Fibroblast of mammary gland (primary cell): ENCODE measurements around the gene ISLR2.

ENCODE experiments used
- DNase-seq: peaks from one replicate; pipeline ENCODE4 v3.0.0-alpha.2; 2010; ENCODE audit warnings: low read depth
- H3K4me3 ChIP-seq: 2 replicates; pipeline ENCODE4 v1.5.1; 2011; ENCODE audit warnings: low read depth, mild to moderate bottlenecking, low read length, moderate library complexity; ENCODE audit not compliant: control insufficient read depth
- TF ChIP-seq, protein P1 (sequence below): conservative IDR thresholded peaks from 2 replicates; pipeline ENCODE4 v1.5.1; 2011; ENCODE audit warnings: low read depth, low read length, inconsistent platforms; ENCODE audit not compliant: control insufficient read depth, insufficient read depth

ISLR2 gene

DNA sequence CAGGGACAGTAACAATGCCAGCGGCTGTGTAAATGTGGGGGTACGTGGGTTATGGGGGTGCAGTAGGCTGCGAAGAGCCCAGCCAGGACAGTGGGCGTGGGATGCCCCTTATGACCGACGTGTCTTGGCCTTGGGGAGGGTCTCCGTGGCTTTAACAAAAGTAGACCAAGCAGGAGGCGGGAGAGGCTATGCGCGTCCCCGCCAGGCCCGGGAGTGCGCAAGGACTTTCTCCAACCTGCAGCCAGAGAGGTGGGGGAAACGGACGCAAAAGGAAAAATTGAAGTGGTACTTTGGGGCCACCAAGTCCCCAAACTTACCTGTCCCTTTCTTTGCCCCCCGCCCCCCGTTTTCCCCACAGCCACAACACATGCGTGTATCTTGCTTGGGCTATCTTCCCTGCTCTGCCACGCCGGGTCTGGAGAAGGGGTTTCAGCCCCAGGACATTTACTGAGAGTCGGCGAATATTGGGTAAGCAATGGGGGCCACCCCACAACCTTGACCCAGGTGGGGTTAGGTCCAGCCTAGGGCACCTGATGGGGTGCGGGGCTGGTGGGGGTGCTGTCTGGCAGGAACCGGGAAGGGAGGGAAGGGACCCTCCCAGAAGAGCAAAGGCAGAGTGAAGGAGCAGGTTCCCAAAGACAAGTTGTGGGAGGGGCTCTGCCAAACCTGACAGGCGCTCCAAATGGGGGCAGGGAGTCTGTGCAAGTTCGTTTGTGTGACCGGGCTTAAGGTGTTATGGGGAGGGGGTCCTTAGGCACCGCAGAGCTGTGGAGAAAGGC, 652 bp downstream of the ISLR2 start:
- TF ChIP-seq, protein P1, sequence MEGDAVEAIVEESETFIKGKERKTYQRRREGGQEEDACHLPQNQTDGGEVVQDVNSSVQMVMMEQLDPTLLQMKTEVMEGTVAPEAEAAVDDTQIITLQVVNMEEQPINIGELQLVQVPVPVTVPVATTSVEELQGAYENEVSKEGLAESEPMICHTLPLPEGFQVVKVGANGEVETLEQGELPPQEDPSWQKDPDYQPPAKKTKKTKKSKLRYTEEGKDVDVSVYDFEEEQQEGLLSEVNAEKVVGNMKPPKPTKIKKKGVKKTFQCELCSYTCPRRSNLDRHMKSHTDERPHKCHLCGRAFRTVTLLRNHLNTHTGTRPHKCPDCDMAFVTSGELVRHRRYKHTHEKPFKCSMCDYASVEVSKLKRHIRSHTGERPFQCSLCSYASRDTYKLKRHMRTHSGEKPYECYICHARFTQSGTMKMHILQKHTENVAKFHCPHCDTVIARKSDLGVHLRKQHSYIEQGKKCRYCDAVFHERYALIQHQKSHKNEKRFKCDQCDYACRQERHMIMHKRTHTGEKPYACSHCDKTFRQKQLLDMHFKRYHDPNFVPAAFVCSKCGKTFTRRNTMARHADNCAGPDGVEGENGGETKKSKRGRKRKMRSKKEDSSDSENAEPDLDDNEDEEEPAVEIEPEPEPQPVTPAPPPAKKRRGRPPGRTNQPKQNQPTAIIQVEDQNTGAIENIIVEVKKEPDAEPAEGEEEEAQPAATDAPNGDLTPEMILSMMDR: no peak
- no peak for DNase-seq
- no peak overlapping the region for H3K4me3 ChIP-seq

DNA sequence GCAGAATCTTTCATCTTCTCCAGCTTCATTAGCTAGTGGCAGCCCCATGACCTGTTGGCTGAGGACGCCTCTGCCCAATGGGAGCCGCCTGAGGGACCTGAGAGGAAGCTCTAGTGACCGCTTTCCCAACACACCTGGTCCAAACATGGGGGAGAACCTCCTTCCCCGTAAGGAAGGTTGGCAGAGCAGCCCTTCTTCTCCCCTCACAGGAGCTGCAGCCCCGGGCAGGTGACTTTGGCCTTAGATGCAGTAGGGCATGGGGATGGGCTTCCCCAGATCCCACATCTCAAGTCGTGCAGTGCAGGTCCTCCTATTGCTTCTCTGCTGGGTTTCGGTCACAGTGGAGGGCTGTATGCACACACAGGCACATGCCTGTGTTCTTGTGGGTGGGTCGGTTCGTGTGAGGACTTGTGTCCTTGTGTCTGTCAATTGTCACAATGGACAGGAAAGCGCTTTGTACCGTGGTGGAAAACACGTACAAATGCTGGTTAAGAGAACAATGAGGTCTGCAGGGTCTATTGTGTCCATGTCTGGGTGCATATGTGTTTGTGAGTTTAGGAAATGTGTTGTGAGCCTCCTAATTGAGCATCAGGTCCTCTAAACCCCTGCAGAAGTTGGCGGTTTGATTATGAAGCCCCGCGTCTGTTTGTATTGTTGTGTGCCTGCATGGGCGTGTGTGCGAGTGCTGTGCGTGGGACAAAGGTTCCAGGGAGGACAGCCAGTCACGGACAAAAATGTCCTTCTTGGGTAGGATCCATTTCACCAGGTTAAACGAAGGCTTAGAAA, 1.4 kb downstream of the ISLR2 start:
- H3K4me3 ChIP-seq: no peak overlapping the region
- TF ChIP-seq, protein P1: no peak
- DNase-seq: no peak

DNA sequence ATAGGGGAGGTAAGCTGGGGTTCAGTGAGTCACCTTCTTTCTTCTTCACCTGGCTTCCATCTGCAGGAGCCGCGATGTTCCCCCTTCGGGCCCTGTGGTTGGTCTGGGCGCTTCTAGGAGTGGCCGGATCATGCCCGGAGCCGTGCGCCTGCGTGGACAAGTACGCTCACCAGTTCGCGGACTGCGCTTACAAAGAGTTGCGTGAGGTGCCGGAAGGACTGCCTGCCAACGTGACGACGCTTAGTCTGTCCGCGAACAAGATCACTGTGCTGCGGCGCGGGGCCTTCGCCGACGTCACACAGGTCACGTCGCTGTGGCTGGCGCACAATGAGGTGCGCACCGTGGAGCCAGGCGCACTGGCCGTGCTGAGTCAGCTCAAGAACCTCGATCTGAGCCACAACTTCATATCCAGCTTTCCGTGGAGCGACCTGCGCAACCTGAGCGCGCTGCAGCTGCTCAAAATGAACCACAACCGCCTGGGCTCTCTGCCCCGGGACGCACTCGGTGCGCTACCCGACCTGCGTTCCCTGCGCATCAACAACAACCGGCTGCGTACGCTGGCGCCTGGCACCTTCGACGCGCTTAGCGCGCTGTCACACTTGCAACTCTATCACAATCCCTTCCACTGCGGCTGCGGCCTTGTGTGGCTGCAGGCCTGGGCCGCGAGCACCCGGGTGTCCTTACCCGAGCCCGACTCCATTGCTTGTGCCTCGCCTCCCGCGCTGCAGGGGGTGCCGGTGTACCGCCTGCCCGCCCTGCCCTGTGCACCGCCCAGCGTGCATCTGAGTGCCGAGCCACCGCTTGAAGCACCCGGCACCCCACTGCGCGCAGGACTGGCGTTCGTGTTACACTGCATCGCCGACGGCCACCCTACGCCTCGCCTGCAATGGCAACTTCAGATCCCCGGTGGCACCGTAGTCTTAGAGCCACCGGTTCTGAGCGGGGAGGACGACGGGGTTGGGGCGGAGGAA, 2.6 kb downstream of the ISLR2 start:
- H3K4me3 ChIP-seq: no peak overlapping the region
- TF ChIP-seq, protein P1: no peak
- no peak for DNase-seq

DNA sequence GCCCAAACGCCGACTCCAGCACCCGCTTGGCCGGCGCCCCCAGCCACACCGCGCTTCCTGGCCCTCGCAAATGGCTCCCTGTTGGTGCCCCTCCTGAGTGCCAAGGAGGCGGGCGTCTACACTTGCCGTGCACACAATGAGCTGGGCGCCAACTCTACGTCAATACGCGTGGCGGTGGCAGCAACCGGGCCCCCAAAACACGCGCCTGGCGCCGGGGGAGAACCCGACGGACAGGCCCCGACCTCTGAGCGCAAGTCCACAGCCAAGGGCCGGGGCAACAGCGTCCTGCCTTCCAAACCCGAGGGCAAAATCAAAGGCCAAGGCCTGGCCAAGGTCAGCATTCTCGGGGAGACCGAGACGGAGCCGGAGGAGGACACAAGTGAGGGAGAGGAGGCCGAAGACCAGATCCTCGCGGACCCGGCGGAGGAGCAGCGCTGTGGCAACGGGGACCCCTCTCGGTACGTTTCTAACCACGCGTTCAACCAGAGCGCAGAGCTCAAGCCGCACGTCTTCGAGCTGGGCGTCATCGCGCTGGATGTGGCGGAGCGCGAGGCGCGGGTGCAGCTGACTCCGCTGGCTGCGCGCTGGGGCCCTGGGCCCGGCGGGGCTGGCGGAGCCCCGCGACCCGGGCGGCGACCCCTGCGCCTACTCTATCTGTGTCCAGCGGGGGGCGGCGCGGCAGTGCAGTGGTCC, 3.5 kb downstream of the ISLR2 start:
- H3K4me3 ChIP-seq: no peak overlapping the region
- TF ChIP-seq, protein P1: no peak
- no peak for DNase-seq

DNA sequence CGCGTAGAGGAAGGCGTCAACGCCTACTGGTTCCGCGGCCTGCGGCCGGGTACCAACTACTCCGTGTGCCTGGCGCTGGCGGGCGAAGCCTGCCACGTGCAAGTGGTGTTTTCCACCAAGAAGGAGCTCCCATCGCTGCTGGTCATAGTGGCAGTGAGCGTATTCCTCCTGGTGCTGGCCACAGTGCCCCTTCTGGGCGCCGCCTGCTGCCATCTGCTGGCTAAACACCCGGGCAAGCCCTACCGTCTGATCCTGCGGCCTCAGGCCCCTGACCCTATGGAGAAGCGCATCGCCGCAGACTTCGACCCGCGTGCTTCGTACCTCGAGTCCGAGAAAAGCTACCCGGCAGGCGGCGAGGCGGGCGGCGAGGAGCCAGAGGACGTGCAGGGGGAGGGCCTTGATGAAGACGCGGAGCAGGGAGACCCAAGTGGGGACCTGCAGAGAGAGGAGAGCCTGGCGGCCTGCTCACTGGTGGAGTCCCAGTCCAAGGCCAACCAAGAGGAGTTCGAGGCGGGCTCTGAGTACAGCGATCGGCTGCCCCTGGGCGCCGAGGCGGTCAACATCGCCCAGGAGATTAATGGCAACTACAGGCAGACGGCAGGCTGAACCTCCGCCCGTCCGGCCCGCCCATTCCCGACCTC, 4.1 kb downstream of the ISLR2 start:
- no peak overlapping the region for H3K4me3 ChIP-seq
- TF ChIP-seq, protein P1: peak; percentile 19
- DNase-seq: no peak
